OCI-LY7 (cell line): ENCODE measurements around the gene PPM1B. TPM values are rescaled to one million over a fixed set of nuclear protein-coding genes. Genes with fewer than 3 reads are reported as not detected.

ENCODE experiments used
- BruUV-seq: library from RNA; stranded (reverse); fragments of 400-500 nt; replicated peaks from 2 replicates; lab custom pipeline; 2021; lab: Mats Ljungman, UMichigan
- CTCF ChIA-PET: fragments of 300-600 bp; sonication (Branson Sonifier 250); formaldehyde crosslinking; loops from one replicate; lab custom pipeline; 2022; ENCODE audit warnings: antibody characterized with exemption; ENCODE audit not compliant: unreplicated experiment; lab: Charles Lee
- POLR2A ChIA-PET: fragments of 300-600 bp; sonication (Branson Sonifier 250); formaldehyde crosslinking; loops from one replicate; lab custom pipeline; 2022; ENCODE audit warnings: antibody characterized with exemption; lab: Charles Lee
- DNase-seq: peaks from one replicate; pipeline ENCODE4 v3.0.0-alpha.2; 2015; ENCODE audit warnings: low spot score
- H2AFZ ChIP-seq: fragments of 200-600 bp; sonication (generic), shearing (Covaris generic); 2 replicates; pipeline ENCODE4 v1.6.1; 2014; ENCODE audit warnings: mild to moderate bottlenecking, antibody characterized with exemption, low read length, moderate library complexity
- H3K27ac ChIP-seq: fragments of 200-600 bp; sonication (generic); 2 replicates; pipeline ENCODE4 v1.5.1; 2014; ENCODE audit warnings: mixed run types, low read depth, mild to moderate bottlenecking, moderate library complexity, low read length, inconsistent platforms; ENCODE audit not compliant: poor library complexity, severe bottlenecking
- H3K36me3 ChIP-seq: fragments of 200-600 bp; sonication (generic); 2 replicates; pipeline ENCODE4 v1.6.1; 2014; ENCODE audit warnings: mild to moderate bottlenecking, antibody characterized with exemption, low read length, moderate library complexity, mixed read lengths; ENCODE audit not compliant: insufficient read depth
- H3K4me1 ChIP-seq: fragments of 200-600 bp; sonication (generic); 2 replicates; pipeline ENCODE4 v1.5.1; 2014; ENCODE audit warnings: mild to moderate bottlenecking, low read length; ENCODE audit not compliant: insufficient read depth, poor library complexity, severe bottlenecking
- H3K4me2 ChIP-seq: fragments of 200-600 bp; sonication (generic); 2 replicates; pipeline ENCODE4 v1.6.1; 2014; ENCODE audit warnings: mild to moderate bottlenecking, low read length
- H3K4me3 ChIP-seq: fragments of 200-600 bp; sonication (generic); 2 replicates; pipeline ENCODE4 v1.5.1; 2014; ENCODE audit warnings: mild to moderate bottlenecking, low read depth, low read length; ENCODE audit not compliant: poor library complexity, severe bottlenecking
- H3K79me2 ChIP-seq: fragments of 200-600 bp; sonication (generic); 2 replicates; pipeline ENCODE4 v1.6.1; 2016; ENCODE audit warnings: low read depth, mild to moderate bottlenecking, low read length, moderate library complexity, mixed read lengths; ENCODE audit not compliant: insufficient read depth
- H3K9me2 ChIP-seq: fragments of 200-600 bp; sonication (generic); 2 replicates; pipeline ENCODE4 v1.6.1; 2016; ENCODE audit warnings: mild to moderate bottlenecking, low read length, mixed read lengths; ENCODE audit not compliant: insufficient read depth
- H3K9me3 ChIP-seq: fragments of 200-600 bp; sonication (generic); 2 replicates; pipeline ENCODE4 v1.6.1; 2014; ENCODE audit warnings: mild to moderate bottlenecking, mixed run types, low read length, mixed read lengths
- H4K20me1 ChIP-seq: fragments of 200-600 bp; sonication (generic); 2 replicates; pipeline ENCODE4 v1.6.1; 2014; ENCODE audit warnings: mild to moderate bottlenecking, antibody characterized with exemption, low read length, moderate library complexity, mixed read lengths; ENCODE audit not compliant: insufficient read depth
- EZH2phosphoT487 ChIP-seq: fragments of 200-600 bp; sonication (generic); IDR thresholded peaks from 2 replicates; pipeline ENCODE4 v1.6.1; 2018; ENCODE audit warnings: low read depth, borderline replicate concordance, mild to moderate bottlenecking, mixed run types, antibody characterized with exemption, low read length, moderate library complexity, mixed read lengths
- intact Hi-C: fragments of 100-400 bp; cut with micrococcal nuclease; formaldehyde crosslinking; loops from one replicate; pipeline ENCODE4 v1.10.0; 2022; ENCODE audit not compliant: unreplicated experiment
- total RNA-seq, 2 experiments: library from RNA; depleted of rRNA in 1 of 2; stranded (reverse); fragments of >200 nt in 1 of 2; shearing (Covaris generic) in 1 of 2; gene quantifications; 2 replicates each; pipeline ENCODE4 v1.2.3, GENCODE V29; 2014 to 2022
- TF ChIP-seq, protein P1 (sequence below): fragments of 200-600 bp; sonication (generic); conservative IDR thresholded peaks from 2 replicates; pipeline ENCODE4 v1.5.1; 2014; ENCODE audit warnings: mild to moderate bottlenecking, antibody characterized with exemption, low read length, moderate library complexity, mixed read lengths

The PPM1B gene
- total RNA-seq, 2 experiments from 2014 or later = 24.8 to 49.8 TPM

DNA sequence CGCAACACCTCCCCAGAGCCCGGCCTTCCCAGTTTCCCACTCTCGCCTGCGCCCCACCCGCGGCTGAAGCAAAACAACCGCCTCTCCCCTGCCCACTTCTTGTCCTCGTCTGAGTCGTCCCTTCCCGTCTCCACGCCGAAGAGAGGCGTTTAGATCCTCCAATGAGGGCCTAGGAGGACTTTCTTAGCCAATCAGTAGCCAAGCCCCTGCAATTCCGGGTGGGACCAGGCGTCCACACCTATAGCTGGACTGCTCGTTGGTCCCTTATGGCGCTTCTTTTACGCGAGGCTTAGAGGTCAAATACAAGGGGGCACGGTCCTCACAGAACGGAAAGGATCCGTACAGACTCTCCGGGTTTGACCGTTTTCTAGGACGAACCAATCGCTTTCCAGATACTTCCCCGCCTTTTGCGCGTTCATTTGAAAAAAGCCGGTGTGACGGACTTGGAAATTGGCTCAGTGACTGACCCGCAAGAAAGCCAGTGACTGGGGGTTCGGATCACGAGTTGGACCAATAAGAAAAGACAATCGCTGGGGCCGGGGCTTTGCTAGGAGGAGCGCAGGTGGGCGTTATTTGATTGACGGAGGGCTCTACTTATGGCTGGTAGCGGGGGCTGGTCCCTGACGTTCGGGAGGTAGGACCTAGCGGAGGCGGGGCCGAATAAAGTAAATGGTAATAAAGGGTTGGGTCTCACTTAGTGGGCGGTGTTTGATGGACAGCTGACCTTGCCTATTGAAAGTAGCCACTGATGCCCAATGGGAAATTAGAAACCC, 581 bp upstream of the PPM1B start:
- POLR2A ChIA-PET = interaction anchor here (0.6 to 0.7 kb wide), 2 partner anchors 58 to 114 kb away, joined by 7 read pairs; no protein-coding TSS in a partner anchor
- intact Hi-C loops = loop anchor here (1.0 to 2.0 kb wide), 3 partner anchors 69 to 195 kb away; no protein-coding TSS in a partner anchor
- Histone ChIP-seq H3K36me3 (no peaks in the 10 kb centered on the region), H3K9me2 (no peaks in the 10 kb centered on the region), H3K79me2 (peaks cover 40% of the 10 kb centered on the region), H3K4me3 (peak overlapping the region; percentile 69), H4K20me1 (peaks cover 30% of the 10 kb centered on the region), H3K4me2 (peak overlapping the region; percentile 66), H2AFZ (peak overlapping the region; percentile 98), H3K4me1 (peaks cover 16% of the 10 kb centered on the region), H3K9me3 (peaks cover 12% of the 10 kb centered on the region; the same call in 1 of the 2 replicates), H3K27ac (peak overlapping the region; percentile 83)
- TF ChIP-seq EZH2phosphoT487 = no peak
- TF ChIP-seq, protein P1, sequence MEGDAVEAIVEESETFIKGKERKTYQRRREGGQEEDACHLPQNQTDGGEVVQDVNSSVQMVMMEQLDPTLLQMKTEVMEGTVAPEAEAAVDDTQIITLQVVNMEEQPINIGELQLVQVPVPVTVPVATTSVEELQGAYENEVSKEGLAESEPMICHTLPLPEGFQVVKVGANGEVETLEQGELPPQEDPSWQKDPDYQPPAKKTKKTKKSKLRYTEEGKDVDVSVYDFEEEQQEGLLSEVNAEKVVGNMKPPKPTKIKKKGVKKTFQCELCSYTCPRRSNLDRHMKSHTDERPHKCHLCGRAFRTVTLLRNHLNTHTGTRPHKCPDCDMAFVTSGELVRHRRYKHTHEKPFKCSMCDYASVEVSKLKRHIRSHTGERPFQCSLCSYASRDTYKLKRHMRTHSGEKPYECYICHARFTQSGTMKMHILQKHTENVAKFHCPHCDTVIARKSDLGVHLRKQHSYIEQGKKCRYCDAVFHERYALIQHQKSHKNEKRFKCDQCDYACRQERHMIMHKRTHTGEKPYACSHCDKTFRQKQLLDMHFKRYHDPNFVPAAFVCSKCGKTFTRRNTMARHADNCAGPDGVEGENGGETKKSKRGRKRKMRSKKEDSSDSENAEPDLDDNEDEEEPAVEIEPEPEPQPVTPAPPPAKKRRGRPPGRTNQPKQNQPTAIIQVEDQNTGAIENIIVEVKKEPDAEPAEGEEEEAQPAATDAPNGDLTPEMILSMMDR = no peak
- peak; percentile 99 for DNase-seq
- no TSS peak for BruUV-seq
- CTCF ChIA-PET = interaction anchor here (0.6 to 0.9 kb wide), 2 partner anchors 16 to 531 kb away, joined by 3 to 10 read pairs; partner anchors contain the start of gene PLEKHH2

DNA sequence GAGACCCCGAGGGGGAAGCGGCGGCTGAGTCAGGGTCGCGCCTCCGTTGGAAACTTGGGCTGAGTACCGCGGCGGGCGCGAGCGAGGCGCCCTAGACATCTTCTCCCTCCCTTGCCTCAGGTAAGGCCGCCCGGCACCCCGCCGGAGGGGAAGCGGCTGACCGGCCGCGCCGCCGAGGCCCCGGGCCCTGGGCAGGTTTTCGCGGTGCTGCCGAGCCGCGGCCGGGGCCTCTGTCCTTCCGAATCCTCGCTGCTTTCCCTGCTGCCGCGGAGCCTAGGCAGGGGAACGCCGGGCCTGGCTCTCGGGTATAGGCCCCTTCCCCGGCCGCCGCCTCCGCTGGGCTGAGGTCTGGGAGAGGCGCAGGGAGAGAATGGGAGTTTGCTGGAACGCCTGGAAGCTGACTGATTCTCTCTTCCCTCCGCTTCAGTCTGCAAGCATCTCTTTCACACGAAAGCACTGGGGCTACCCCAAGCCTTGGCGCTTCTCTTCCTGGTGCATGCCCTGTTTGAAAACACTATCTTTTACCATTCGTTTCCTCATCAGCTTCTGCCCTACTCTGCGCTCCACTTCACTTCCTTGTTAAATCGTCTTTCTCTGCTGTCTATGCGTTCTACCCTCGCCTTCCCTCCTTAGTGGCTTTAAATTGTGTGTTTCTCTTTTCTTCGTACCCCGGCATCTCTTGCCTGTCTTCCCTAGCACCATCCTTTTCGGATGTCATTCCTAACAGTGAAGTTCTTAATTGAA, 652 bp downstream of the PPM1B start:
- TF ChIP-seq EZH2phosphoT487 = no peak
- TF ChIP-seq, protein P1 = no peak
- Histone ChIP-seq H3K36me3 (no peaks in the 10 kb centered on the region), H3K4me1 (peaks cover 16% of the 10 kb centered on the region), H3K4me3 (peak overlapping the region; percentile 89), H3K27ac (peak overlapping the region; percentile 75), H4K20me1 (peaks cover 30% of the 10 kb centered on the region), H3K79me2 (peaks cover 53% of the 10 kb centered on the region), H3K4me2 (peak overlapping the region; percentile 94), H3K9me2 (no peaks in the 10 kb centered on the region), H3K9me3 (peaks cover 12% of the 10 kb centered on the region; the same call in 1 of the 2 replicates), H2AFZ (peak overlapping the region; percentile 4; the same call in 1 of the 2 replicates)
- DNase-seq = peak; percentile 75
- ChIA-PET POLR2A (no interaction called here), CTCF (no interaction called here)
- no TSS peak for BruUV-seq
- intact Hi-C loops = loop anchor here (2.0 kb wide), 2 partner anchors 67 to 193 kb away; no protein-coding TSS in a partner anchor
